GM19467 (cell line): ENCODE measurements around the gene MBP.

Source experiments
- ATAC-seq: cut with Tn5 transposase; IDR thresholded peaks from one replicate; pipeline ENCODE4 v1.9.1; 2021; ENCODE audit warnings: mild to moderate bottlenecking, moderate library complexity; ENCODE audit not compliant: unreplicated experiment

MBP gene

DNA sequence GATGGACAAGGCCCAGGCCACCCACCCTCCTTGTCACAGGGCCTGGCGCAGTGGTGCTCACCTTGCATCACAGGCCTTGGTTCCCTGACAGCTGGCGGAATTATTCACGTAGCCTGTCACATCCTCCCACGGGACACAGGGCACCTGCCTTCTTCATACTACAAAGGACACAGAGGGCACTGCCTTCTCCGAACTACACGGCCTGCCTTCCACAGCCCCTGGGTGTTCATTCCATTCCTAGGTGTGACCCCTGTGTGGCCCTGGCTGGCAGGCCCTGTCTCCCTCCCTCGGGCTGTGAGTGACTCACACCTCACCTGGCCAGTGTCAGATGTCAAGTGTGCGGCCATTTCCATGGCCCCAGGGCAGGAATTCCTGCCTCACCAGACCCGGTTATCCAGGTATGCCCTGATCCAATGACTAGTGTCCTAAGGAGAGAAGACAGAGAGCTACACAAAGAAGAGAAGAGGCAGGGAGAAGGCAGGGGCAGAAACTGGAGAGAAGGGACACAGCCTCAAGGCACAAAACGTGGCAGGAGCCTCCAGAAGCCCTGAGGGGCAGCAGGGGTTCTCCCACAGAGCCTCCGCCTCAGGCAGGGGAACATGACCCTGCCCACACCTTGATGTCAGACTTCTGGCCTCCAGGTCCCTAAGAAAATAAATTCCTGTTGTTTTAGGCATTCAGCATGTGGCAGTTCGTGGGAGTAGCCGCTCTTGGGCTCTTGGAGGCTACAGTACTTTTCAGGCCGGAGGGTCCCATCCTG, 43.4 kb downstream of the MBP start:
- no peak for ATAC-seq

DNA sequence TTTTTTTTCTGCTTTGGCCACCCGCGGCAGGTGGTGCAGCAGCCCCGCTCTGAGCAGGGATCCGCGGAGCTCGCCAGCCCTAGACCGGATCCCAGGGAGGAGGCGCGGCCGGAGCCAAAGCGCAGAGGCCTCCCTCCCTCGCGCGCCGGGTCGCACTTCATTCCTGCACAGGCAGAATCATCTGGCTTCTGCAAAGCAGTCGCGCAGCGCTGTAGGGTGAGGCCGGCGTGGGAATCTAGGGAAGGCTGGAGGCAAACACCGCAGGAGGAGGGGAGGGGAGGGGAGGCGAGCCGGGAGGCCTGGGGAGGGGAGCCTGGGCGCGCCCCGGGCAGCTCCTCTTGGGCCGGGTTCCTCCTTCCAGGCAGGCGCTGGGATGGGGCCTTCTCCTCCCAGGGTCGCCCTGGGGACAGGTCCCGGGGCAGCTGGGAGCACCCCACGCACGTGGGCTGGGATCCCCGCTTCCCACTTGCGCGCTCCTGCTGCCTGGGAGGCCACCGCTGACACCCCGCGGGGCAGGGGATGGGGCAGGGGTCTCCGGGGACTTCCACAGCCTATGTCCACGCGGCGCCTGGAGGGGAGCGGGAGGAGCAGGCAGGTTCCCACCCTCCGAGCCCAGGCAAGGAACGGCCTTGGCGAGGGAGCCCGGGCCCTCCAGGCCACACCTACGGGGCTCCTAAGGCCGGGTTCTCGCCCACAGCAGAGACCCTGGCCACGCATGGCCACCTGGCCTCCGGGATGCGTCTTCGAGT, 45.0 kb downstream of the MBP start:
- no peak for ATAC-seq

DNA sequence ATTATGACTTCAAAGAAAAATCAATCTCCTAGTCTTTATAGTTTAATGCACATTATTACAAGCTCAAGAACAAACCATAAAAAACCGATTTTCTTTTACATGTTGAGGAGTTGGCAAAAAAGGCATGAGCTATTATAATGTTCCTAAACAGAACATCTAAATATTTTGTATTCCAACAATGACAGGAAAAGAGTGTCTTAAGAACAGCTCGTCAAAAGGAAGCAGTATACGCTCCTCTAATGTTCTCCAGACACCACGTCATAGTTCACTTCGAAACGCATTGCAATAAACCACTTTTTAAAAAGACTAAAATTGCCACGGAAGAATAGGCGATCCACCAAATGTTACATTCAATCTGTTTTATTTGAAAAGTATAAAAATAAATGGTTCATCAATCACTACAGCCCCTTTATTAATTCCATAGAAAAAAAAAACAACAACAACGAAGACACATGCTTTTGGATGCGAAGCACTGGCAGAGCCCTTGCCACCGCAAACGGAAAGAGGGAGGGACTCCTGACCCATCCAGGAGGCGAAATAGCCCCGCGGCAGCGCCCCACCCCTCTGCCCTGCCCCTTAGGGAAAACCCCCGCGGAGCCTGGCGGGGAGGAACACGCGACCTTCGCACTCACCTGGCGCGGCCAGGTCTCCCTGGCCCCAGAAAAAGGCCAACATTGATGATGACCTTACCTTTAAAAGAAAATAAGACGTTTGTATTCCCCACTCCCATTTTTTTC, 45.8 kb downstream of the MBP start:
- no peak for ATAC-seq

DNA sequence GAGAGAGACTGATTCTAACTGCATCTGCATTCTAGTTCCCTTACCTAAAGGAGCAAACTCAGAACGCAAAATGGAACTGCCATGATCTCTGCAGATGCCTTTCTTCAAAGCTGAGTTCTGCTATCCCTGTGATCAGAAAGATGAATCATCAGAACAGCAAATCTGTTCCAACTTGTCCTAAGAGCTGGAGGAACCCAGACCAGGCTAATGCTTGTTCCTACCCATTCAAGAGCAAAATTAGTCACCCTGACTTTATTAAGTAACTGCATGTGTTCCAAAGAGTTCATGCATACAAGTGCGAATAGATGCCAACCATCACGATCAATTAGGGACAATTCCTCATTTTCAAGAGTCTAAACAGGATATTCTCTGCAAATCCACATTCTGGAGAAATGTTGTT, 46.5 kb downstream of the MBP start:
- no peak for ATAC-seq

DNA sequence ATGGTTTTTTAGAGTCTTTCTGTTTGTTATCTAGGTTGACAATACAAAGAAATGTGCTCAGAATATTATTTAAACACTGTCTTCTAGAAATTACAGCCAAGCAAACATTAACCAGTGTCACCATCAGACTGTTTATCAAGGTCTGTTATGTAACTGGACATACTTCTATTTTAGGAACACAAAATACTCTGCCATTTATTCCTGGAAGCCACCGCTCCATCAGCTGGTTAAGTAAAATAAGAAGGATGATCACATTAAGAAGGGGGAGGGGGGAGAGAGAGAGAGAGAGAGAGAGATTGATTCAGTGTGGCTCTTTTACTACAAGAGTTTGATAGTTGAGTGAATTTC, 47.9 kb downstream of the MBP start:
- ATAC-seq = no peak

DNA sequence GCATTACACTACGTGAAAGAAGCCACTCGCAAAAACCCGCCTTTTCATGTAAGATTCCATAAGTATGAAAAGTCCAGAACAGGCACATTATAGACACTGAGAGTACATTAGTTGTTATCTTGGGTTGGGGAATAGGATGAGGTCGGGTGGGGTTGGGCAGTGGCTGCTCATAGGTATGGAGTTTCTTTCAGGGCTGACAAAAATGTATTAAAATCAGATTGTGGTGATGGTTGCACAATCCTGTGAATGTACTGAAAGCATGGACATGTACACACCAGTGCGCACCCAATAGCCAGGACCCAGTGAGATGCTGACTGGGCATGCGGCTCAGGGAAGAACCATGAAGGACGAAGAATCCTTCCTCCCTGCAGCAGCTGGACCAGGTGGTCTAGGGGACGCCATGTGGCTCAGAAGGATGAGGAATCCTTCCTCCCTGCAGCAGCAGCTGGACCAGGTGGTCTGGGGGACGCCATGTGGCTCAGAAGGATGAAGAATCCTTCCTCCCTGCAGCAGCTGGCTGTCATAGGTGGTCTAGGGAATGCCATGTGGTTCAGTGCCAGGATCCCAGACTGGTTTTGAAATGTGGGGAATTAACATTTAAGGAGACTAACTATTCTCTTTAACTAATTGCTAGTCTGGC, 50.1 kb downstream of the MBP start:
- ATAC-seq = no peak

DNA sequence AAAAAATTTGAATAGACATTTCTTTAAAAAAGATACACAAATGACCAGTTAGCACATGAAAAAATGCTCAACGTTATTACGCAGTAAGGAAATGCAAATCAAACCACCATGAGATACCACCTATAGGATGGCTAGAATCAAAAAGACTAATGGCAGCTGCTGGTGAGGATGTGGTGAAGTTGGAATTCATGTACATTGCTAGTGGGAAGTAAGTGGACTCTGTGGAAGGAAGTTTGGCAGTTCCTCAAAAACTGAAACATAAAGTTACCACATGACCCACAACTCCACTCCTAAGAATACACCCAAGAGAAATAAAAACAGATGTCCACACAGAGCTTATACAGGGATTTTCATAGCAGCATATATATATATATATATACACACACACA, 51.2 kb downstream of the MBP start:
- no peak for ATAC-seq

DNA sequence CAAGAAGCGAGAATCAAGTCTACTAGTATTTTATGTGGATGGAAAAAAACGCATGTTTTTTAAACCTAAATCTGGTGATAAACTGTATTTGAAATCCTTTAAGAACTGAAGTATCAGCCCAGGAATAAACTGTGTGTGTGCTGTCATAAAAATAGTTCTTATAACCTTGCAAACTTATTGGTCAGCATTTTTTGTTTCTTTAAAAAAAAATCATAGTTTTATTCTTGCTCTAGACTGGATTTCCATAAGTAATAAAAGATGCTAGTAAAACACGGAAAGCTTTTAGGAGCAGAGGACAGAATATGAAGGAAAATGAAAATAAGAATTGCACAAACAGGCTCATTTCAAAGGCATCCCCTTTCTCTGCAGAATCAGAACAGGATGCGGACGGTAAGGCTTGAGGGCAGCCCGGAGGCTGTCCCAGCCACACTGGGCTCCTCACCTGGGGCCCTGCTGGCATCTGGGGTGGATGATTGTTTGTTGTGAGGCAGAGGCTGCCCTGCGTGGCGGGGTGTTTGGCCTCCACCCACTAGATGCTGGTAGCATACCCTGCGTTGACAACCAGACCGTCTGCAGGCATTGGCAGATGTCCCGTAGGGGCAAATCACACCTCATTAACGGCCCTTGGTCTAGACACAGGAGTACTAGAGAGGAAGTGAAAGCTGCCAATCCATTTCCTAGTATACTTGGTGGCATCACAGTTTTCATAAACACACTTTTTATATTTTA, 52.5 kb downstream of the MBP start:
- peak; percentile 91 for ATAC-seq

DNA sequence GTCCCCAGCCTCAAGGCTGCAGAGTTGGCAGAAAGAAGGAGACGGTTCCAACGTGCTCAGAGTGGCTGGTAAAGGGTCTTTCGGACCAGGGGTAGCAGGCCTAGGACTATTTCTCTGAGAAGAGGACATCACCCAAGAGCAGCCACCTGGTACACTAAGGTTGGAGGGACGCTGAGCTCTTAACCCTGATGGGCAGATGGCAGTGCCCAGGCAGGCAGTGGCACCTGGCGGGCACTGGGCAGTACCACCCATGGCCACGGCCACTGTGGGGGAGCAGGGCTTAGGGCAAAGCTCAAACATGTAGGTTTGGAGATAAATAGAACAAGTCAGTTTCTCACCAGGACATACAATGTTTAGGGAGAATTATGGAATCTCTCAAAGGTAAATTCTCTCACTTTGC, 53.5 kb downstream of the MBP start:
- no peak for ATAC-seq

DNA sequence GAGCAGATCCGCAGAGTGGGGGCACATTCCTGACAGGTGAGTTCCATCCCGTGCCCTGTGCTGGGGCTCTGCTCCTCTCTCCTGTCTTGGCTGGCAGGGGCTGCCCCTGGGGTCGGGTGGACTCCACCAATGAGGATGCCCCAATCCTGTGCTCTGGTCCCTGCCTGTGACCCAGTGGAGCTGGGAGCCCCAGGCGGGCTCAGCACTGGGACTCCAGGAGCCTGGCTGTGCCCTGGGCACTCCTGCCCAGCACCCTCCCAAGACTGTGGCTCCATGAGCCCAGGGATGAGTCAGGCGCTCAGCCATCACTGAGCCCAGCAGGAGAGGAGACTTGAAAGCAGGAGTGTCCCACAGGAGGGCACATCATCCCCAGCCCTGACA, 53.9 kb downstream of the MBP start:
- no peak for ATAC-seq

DNA sequence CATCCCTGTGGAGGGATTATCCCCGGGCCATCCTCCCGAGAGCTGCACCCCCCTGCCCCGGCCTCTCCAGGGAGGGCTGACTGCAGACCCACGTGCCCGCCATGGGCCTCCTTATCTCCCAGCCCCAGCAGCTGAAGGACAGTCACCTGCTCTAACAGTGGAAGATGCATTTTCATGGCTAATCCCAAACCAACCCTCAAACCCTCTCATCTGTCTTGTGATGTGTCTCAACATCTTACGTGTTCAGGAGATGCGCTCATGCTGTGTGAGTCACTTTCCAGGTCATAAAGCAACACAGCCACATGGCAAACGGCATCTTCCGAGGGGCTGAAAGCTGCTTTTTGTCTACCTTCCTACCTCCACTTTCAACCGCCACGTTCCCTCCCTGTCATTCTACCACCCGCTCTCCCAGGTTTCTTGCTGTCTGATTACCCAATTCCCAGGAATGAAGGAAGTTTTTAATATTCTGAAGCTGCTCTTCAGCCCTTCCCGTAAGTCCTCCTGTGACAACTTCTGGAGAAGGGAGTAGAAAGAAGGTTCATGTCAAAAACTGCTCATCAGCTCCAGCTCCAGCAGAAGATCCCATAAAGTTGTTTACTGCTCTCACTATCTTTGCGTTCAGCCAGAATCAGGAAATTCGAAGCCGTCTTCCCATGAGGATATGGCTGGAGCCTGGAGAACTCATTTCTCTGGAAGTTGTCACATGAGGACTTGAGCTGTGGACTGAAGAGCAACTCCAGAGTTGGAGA, 54.5 kb downstream of the MBP start:
- no peak for ATAC-seq

DNA sequence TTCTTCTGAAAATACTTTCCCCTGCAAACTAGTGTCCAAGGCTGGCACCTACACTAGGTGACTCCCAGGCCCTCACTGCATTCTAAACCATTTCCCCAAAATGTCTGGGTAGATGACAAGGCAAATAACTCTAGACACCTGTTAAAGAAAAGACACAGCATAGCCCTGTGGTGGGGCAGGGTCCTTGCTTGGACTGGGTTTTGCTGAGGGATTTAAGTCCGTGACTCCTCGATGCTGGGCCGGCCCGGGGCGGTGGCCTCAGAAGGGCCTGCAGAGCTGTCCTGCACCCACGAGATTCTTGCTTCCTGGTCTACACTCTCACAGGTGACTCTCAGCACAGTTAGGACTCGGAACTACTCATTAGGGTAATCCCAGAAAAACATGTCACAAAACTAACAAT, 55.2 kb downstream of the MBP start:
- no peak for ATAC-seq

DNA sequence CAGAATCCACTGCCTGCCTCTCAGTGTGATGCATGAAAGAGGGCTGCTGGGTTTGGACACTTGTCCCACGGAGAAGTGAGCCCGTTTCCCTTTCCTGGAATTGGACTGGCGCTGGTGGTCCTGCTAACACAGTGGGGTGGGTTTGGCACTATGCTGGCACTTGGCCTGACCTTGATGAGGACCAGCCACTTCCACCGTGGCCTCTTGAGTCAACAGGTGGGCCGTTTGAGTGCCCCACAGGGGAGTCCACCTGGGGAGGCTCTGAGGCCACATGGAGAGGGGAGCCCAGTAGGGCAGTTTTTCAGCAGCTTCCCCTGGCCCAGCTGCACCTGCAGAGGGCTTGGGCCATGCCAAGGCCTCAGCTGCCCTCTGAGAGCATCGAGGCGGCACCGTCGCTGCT, 56.5 kb downstream of the MBP start:
- no peak for ATAC-seq

DNA sequence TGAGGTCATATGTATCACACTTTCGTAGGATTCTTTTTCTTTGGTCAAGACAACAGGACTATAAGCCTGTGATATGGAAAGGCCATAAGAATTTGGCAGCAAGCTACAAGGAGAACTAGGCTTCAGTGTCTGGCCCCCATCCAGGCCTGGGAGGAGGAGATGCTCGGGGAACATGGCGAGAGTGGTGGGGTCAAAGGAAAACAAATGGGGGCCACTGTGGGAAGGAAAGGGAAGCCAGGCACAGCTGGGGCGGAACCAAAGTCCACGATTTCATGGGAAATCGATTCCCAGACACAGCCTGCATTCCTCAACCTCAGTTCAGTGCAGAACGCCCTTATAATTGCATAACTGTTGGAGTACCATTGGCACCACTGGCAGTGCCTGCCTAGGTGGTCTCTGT, 58.2 kb downstream of the MBP start:
- no peak for ATAC-seq

DNA sequence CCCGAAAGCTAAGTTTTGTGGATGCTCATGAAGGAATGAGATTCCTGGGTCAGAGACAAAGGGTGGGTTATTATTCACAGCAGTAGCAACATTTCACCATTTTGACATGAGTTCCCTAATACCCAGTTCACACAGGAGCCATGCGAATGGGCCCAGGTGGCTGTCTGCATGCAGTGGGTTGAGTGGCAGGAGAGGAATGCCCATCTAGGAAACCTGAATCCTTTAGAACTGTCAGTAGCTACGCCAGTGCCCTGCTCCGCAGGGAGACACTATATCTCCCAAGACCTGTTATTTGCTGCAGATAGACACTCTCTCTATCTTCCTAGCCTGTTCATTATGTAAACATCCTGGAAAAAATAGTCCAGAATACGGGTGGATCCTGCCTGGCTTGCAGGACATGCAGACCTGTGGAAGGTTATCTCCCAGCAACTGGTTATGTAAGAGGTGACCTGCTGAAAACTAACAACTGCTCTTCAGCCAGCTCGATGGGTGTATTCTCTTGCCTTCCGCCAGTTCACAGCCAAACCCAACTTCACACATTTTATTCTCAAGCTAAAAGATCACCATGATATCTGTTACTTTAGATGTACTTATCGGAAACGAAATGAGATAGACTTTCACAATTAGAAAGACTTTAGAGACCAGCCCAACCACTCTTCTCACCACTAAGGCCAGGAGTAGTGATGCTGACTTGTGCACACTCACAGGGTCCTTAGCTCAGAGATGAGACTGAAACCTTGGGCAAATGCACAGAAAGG, 59.1 kb downstream of the MBP start:
- no peak for ATAC-seq

DNA sequence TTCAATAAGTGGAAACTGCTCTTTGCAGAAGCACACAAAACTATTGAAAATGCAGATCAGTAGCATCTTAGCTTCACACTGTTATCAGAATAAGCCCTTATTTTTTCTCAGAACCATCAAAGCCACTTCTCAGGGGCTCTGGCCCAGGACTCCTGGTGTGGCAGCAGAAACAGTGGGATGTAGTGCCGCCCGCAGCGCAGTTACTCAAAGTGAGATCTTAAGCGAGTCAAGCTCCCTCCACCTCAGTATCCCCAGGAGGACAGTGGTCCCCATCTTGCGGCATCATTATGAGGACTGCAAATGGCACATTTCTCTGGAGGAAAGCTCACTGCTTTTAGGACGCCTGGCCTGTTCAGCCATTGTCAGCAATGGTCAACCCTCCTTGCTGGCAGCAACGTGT, 60.0 kb downstream of the MBP start:
- no peak for ATAC-seq

DNA sequence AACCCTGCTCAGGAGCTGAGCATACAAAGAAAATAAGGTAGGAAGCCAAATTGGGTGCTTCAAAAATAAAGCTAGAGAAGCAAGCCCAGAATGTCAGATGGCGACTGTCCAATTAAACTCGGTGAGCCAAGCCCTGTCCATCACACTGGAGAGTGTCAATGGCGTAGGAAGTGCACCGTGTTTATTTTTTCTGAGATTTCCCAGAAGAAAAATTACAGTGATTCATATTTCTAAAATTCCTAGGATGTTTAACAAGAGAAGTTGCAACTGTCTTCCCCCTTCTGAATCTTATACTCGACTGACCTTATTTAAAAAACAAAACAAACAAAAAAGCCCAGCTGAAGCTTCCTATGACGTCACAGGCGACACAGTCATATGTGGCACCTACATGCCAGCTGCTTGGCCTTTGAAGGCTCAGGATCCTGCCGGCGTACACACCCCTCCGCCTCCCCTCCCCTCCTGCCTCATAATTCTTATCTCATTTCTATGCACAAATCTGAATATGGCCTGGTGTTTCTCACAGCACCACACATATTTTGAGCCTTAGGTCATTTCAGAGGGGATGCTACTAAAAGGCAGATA, 60.8 kb downstream of the MBP start:
- ATAC-seq = no peak

DNA sequence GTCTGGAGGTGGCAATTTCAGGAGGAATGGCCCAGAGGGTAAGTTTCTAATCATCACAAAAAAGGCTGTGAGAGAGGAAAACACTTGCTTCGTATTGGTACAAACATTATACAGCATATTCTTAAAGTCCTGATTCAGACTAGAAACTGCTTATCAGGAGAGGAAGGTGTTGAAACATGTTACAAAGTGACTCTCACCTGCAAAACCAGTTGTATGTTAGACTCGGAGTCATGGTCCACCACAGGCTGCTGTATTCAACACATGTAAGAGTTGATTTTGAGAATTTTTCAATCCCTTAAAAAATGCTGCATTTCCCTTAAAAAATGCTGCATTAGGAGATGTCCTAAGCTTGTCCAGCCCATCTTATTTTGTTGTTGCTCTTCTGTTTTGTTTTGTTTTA, 61.5 kb downstream of the MBP start:
- ATAC-seq = no peak

DNA sequence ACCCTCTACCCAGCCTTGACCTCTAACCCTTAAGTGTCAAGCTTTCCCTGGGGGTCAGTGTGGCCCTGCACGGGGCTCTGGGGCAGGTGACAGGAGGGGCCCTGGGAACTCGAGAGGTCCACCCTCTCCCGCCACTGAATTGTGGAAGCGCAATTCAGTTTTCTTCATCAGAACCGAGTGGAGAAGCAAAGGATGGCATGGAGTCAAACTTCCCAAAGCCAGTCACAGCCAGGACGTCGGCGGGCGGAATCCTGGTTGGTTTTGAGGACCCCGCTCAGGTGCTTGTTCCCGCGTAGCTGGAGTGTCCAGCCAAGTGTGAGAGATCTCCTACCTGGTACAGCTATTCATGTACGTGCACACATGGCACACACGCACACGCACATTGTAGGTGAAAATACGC, 62.0 kb downstream of the MBP start:
- no peak for ATAC-seq
